Spleen (tissue), 11 donors: ENCODE measurements around the gene HMGCS1. TPM values are rescaled to one million over a fixed set of nuclear protein-coding genes. Genes with fewer than 3 reads are reported as not detected.

Experiments
- DNase-seq: peaks from one replicate; pipeline ENCODE4 v3.0.0-alpha.2; 2020
- H3K27ac ChIP-seq, 8 donors: fragments of 200-600 bp; sonication (generic) in 7 of 8; 1 replicate in 4 of 8; 2 replicates in 4 of 8; pipeline versions ENCODE4 v1.5.0 to v1.8.0; 2016 to 2021; ENCODE audit warnings: inconsistent platforms in 4 of 8, mild to moderate bottlenecking in 4 of 8, moderate library complexity in 1 of 8
- H3K27me3 ChIP-seq, 7 donors: fragments of 200-600 bp; sonication (generic) in 6 of 7; replicated peaks in 1 of 7; 1 replicate in 4 of 7; 2 replicates in 3 of 7; pipeline versions ENCODE4 v1.5.0 to v1.8.0; 2016 to 2021; ENCODE audit warnings: inconsistent platforms in 3 of 7, mild to moderate bottlenecking in 1 of 7
- H3K36me3 ChIP-seq, 6 donors: fragments of 200-600 bp; sonication (generic) in 5 of 6; 1 replicate in 4 of 6; 2 replicates in 2 of 6; pipeline versions ENCODE4 v1.5.0 to v1.8.0; 2016 to 2021; ENCODE audit warnings: inconsistent platforms in 2 of 6
- H3K4me1 ChIP-seq, 6 donors: fragments of 200-600 bp; sonication (generic) in 5 of 6; 1 replicate in 3 of 6; 2 replicates in 3 of 6; pipeline versions ENCODE4 v1.5.0 to v1.8.0; 2016 to 2021; ENCODE audit warnings: inconsistent platforms in 3 of 6
- H3K4me3 ChIP-seq, 8 donors: fragments of 200-600 bp; sonication (generic) in 7 of 8; 1 replicate in 4 of 8; 2 replicates in 4 of 8; pipeline versions ENCODE4 v1.5.0 to v1.8.0; 2016 to 2021; ENCODE audit warnings: inconsistent platforms in 4 of 8, mild to moderate bottlenecking in 4 of 8, moderate library complexity in 2 of 8
- H3K9me3 ChIP-seq, 8 donors: fragments of 200-600 bp; sonication (generic) in 7 of 8; 1 replicate in 4 of 8; 2 replicates in 4 of 8; pipeline versions ENCODE4 v1.5.0 to v1.8.0; 2016 to 2021; ENCODE audit warnings: inconsistent platforms in 4 of 8
- POLR2A ChIP-seq, 3 donors: fragments of 450-650 bp; IDR thresholded peaks; one replicate each; pipeline ENCODE4 v1.5.1; 2017; ENCODE audit warnings: antibody characterized with exemption in 3 of 3, mild to moderate bottlenecking in 1 of 3
- POLR2AphosphoS5 ChIP-seq, 3 donors: sonication (generic); formaldehyde crosslinking; IDR thresholded peaks; one replicate each; pipeline ENCODE4 v1.5.1; 2017; ENCODE audit warnings: antibody characterized with exemption in 3 of 3
- WGBS, 5 donors: extraction: QIAGEN DNeasy Blood & Tissue Kit in 3 of 5; methylation state at CpG; one replicate each; pipeline versions ENCODE4 v1.1.5 to v1.1.7; 2013 to 2018; 5-methylcytosine and 5-hydroxymethylcytosine counted together
- intact Hi-C: fragments of 100-400 bp; cut with DNase I; formaldehyde crosslinking; loops from one replicate; pipeline ENCODE4 v1.15.0; 2023; ENCODE audit warnings: low total_unique reads
- polyA plus RNA-seq, 3 donors: library from polyadenylated mRNA; stranded (reverse); fragments of 200-250 nt; gene quantifications; one replicate each; pipeline ENCODE4 v1.2.1, GENCODE V29; 2013
- total RNA-seq, 7 donors: library from RNA; depleted of rRNA in 3 of 7; stranded (reverse); fragments of >200 nt in 3 of 7; fragmentation: NEBNext Ultra II Directional in 4 of 7; extraction: Animal tissue kit (Norgen Biotek cat#: 25700) in 4 of 7; gene quantifications; one replicate each; pipeline versions ENCODE4 v1.1.0 to v1.2.1, GENCODE V29; 2016 to 2021
- TF ChIP-seq, protein P1 (sequence below), 11 experiments: fragments of 200-600 bp in 7 of 11; fragments of 450-650 bp in 4 of 11; sonication (generic) in 4 of 11; IDR thresholded peaks in 8 of 11; conservative IDR thresholded peaks in 3 of 11; 1 replicate in 7 of 11; 2 replicates in 4 of 11; pipeline versions ENCODE4 v1.4.0 to v1.8.0; 2016 to 2021; ENCODE audit warnings: antibody characterized with exemption in 11 of 11, inconsistent platforms in 4 of 11, mild to moderate bottlenecking in 1 of 11
- donor health status: healthy with polysubstance abuse.
- donor health status: DM: no; HTN: no; CAD: no; lungs with moderate emphysema.
- donor health status: DM: no; HTN: no; CAD: no.
- donor health status: Bipolar disorder and iron deficiency.
- donor health status: healthy.
- donor health status: DM: no; HTN: no; CAD: no.
- donor health status: DM: yes; HTN: yes; CAD: no.

Gene HMGCS1
- total and polyA plus RNA-seq, 10 donors, result 12.0 to 74.9 (median 22.4) TPM

DNA sequence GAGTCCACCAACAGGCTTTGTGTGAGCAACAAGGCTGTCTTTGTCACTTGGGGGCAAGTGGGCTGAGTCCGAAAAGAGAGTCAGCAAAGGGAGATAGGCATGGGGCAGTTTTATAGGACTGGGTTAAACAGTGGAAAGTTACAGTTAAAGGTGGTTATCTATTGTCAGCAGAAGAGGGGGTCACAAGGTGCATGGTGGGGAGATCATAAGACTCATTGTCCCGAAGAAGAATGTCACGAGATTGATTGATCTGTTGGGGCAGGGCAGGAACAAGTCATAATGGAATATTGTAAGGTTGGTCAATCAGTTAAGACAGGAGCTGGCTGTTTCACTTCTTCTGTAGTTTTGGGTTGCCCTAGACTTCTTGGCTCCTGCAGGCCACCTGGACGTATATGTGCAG lies 7.6 kb upstream of the HMGCS1 start:
- H3K4me1 ChIP-seq, result no peaks in the 10 kb centered on the region
- H3K27ac ChIP-seq, result no peak overlapping the region
- H3K36me3 ChIP-seq, result no peaks in the 10 kb centered on the region
- no peaks in the 10 kb centered on the region for H3K9me3 ChIP-seq
- H3K27me3 ChIP-seq, result no peaks in the 10 kb centered on the region
- TF ChIP-seq POLR2A (IDR thresholded peaks at IDR 0.05) (no peak), POLR2AphosphoS5 (IDR thresholded peaks at IDR 0.05) (no peak)
- TF ChIP-seq, protein P1, sequence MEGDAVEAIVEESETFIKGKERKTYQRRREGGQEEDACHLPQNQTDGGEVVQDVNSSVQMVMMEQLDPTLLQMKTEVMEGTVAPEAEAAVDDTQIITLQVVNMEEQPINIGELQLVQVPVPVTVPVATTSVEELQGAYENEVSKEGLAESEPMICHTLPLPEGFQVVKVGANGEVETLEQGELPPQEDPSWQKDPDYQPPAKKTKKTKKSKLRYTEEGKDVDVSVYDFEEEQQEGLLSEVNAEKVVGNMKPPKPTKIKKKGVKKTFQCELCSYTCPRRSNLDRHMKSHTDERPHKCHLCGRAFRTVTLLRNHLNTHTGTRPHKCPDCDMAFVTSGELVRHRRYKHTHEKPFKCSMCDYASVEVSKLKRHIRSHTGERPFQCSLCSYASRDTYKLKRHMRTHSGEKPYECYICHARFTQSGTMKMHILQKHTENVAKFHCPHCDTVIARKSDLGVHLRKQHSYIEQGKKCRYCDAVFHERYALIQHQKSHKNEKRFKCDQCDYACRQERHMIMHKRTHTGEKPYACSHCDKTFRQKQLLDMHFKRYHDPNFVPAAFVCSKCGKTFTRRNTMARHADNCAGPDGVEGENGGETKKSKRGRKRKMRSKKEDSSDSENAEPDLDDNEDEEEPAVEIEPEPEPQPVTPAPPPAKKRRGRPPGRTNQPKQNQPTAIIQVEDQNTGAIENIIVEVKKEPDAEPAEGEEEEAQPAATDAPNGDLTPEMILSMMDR (IDR thresholded peaks at IDR 0.05 in 8 of 11, conservative IDR thresholded peaks at IDR 0.05 in 3 of 11), result no peak
- intact Hi-C loops, result no loop called here
- H3K4me3 ChIP-seq, result no peak overlapping the region
- 69 to 96% (median 78%) methylated on average over 4 of the region's 4 CpGs for WGBS, 5 donors
- DNase-seq, result no peak

DNA sequence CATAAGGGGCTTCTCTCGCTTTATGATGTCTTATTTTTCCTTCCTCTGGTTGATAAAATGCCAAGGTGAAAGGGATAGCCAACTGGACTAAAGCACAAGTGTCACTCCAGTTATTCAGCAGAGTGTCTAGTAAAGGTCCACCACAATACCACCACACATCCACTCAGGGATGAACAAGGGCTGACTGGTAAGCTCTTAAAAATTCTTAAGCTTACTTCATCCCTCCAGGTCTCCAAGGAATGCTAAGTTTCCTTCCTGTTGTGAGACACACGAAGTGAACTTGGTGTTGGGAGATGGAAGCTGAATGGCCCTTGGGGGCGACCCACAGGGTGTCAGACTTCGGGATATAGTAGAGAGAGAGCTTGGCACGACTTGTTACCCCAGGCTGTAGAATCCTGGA lies 3.2 kb upstream of the HMGCS1 start:
- H3K9me3 ChIP-seq, result no peaks in the 10 kb centered on the region
- peaks cover 13 to 26% (median 21%) of the 10 kb centered on the region in 6 donors for H3K4me1 ChIP-seq
- no peak overlapping the region for H3K27ac ChIP-seq
- intact Hi-C loops, result loop anchor here (10.0 kb wide), 2 partner anchors 168 to 192 kb away; partner anchors contain the start of genes TMEM267 and ZNF131
- 83 to 91% (median 85%) methylated on average over 5 of the region's 5 CpGs for WGBS, 5 donors
- H3K4me3 ChIP-seq, result no peak overlapping the region
- DNase-seq, result no peak
- no peaks in the 10 kb centered on the region for H3K36me3 ChIP-seq
- no peaks in the 10 kb centered on the region for H3K27me3 ChIP-seq
- no peak for TF ChIP-seq POLR2A (IDR thresholded peaks at IDR 0.05)
- TF ChIP-seq POLR2AphosphoS5 (IDR thresholded peaks at IDR 0.05), result no peak
- TF ChIP-seq, protein P1 (IDR thresholded peaks at IDR 0.05 in 8 of 11, conservative IDR thresholded peaks at IDR 0.05 in 3 of 11), result no peak

DNA sequence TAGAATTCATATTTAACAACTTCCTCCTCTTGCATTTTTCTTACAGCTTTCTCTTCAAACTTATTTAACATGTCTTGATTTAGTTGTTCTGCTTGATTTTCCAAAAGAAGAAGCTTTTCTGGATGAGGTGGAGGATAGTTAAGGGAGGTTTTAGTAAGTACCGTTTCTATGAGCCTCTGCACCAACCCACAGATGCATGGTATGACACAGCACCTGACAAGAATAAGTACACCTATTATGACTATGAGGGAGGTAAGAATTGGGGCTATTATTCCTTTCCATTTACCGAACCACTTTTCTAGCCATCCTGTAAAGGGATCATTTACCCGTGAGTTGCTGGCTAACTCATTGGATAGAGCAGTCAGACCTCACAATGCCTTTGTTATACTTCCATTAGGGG lies 2.5 kb upstream of the HMGCS1 start:
- intact Hi-C loops, result loop anchor here (10.0 kb wide), 2 partner anchors 169 to 191 kb away; partner anchors contain the start of genes TMEM267 and ZNF131
- peaks cover 13 to 29% (median 22%) of the 10 kb centered on the region in 6 donors for H3K4me1 ChIP-seq
- no peak for TF ChIP-seq POLR2AphosphoS5 (IDR thresholded peaks at IDR 0.05)
- no peak for TF ChIP-seq POLR2A (IDR thresholded peaks at IDR 0.05)
- TF ChIP-seq, protein P1 (IDR thresholded peaks at IDR 0.05 in 8 of 11, conservative IDR thresholded peaks at IDR 0.05 in 3 of 11), result no peak
- no peak overlapping the region for H3K4me3 ChIP-seq
- no peak for DNase-seq
- no peaks in the 10 kb centered on the region for H3K9me3 ChIP-seq
- no peaks in the 10 kb centered on the region for H3K36me3 ChIP-seq
- 76 to 87% (median 82%) methylated on average over 3 of the region's 3 CpGs for WGBS, 5 donors
- no peak overlapping the region for H3K27ac ChIP-seq
- no peaks in the 10 kb centered on the region for H3K27me3 ChIP-seq

DNA sequence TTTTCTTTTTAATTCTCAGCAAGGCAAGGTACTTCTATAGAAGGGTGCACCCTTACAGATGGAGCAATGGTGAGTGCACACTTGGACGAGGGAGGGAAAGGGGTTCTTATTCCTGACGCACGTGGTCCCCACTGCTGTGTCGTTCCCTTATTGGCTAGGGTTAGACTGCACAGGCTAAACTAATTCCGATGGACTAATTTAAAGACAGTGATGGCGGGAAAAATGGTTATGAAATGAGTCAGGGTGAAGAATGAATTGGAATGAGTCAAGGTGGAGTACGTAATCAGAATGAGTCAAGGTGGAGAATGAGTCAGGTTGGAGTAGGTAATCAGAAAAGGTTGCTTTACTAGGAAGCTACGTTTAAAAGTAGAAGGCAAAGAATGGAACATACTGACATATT lies 2.1 kb upstream of the HMGCS1 start:
- H3K4me1 ChIP-seq, result peaks cover 13 to 33% (median 22%) of the 10 kb centered on the region in 6 donors
- DNase-seq, result no peak
- 81 to 87% (median 85%) methylated on average over 8 of the region's 8 CpGs for WGBS, 5 donors
- no peaks in the 10 kb centered on the region for H3K36me3 ChIP-seq
- H3K4me3 ChIP-seq, result no peak overlapping the region
- intact Hi-C loops, result loop anchor here (10.0 kb wide), 2 partner anchors 170 to 190 kb away; partner anchors contain the start of genes TMEM267 and ZNF131
- TF ChIP-seq POLR2A (IDR thresholded peaks at IDR 0.05) (no peak), POLR2AphosphoS5 (IDR thresholded peaks at IDR 0.05) (no peak)
- TF ChIP-seq, protein P1 (IDR thresholded peaks at IDR 0.05 in 8 of 11, conservative IDR thresholded peaks at IDR 0.05 in 3 of 11), result no peak
- no peaks in the 10 kb centered on the region for H3K27me3 ChIP-seq
- H3K27ac ChIP-seq, result no peak overlapping the region
- H3K9me3 ChIP-seq, result no peaks in the 10 kb centered on the region
